ENCODE data around the gene TMEM51.

DNA sequence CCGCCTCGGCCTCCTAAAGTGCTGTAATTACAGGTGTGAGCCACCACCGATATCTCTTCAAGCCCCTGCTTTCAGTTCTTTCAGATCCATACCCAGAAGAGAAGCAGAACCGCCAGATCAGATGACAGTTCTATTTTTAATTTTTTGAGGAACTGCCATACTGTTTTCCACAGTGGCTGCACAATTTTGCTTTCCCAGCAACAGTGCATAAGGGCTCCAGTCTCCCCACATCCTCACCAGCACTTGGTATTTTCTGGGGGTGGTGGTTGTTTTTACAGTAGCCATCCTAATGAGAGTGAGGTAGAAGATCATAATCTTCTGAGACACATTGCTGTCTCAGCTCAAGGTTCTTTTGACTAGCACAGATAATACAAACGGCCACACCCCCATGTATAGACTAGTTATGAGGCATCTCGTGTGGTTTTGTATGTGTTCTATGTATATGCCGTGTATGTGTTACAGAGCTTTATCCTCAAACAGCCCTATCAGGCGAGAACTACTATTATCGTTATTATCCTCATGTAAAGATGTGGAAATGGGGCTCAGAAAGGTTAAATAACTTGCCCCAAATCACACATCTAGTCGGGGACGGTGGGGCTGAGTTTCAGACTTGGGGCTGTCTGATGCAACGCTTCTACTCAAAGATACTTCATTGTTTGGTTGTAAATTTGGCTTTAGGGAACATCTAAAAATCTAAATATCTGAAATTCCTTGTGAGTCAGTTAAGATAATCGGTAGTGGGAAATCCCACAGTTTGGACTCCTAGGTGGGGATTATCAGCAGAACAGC, 105.5 kb downstream of the TMEM51 start:
- TF ChIP-seq, protein P1, sequence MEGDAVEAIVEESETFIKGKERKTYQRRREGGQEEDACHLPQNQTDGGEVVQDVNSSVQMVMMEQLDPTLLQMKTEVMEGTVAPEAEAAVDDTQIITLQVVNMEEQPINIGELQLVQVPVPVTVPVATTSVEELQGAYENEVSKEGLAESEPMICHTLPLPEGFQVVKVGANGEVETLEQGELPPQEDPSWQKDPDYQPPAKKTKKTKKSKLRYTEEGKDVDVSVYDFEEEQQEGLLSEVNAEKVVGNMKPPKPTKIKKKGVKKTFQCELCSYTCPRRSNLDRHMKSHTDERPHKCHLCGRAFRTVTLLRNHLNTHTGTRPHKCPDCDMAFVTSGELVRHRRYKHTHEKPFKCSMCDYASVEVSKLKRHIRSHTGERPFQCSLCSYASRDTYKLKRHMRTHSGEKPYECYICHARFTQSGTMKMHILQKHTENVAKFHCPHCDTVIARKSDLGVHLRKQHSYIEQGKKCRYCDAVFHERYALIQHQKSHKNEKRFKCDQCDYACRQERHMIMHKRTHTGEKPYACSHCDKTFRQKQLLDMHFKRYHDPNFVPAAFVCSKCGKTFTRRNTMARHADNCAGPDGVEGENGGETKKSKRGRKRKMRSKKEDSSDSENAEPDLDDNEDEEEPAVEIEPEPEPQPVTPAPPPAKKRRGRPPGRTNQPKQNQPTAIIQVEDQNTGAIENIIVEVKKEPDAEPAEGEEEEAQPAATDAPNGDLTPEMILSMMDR (IDR thresholded peaks at IDR 0.05), result no peak
- TF ChIP-seq POLR2A (IDR thresholded peaks at IDR 0.05), result no peak
- no peak for TF ChIP-seq EP300 (IDR thresholded peaks at IDR 0.05)
